AG04449 (cell line): ENCODE measurements around the gene TCF7L2.

Experiments
- CTCF ChIA-PET: fragments of 350-600 bp; formaldehyde crosslinking; extraction: SDS; loops from one replicate; lab custom pipeline; 2021; ENCODE audit warnings: antibody characterized with exemption; lab: Yijun Ruan, JAX
- POLR2A ChIA-PET: fragments of 400-600, 350-600 bp; formaldehyde crosslinking; extraction: SDS; loops from one replicate; lab custom pipeline; 2020; ENCODE audit warnings: antibody characterized with exemption, inconsistent platforms; lab: Yijun Ruan, JAX
- DNase-seq: peaks from one replicate; pipeline ENCODE4 v3.0.0-alpha.2; 2010; ENCODE audit warnings: low read depth, low spot score
- H3K4me3 ChIP-seq: 2 replicates; pipeline ENCODE4 v1.5.1; 2011; ENCODE audit warnings: low read depth, mild to moderate bottlenecking, control low read depth, low read length
- TF ChIP-seq, protein P1 (sequence below): IDR thresholded peaks from one replicate; pipeline ENCODE4 v1.5.1; 2011; ENCODE audit warnings: mild to moderate bottlenecking, moderate library complexity, low read length, control low read depth, inconsistent platforms; ENCODE audit not compliant: insufficient read depth; ENCODE audit errors: missing control alignments

Gene TCF7L2

DNA sequence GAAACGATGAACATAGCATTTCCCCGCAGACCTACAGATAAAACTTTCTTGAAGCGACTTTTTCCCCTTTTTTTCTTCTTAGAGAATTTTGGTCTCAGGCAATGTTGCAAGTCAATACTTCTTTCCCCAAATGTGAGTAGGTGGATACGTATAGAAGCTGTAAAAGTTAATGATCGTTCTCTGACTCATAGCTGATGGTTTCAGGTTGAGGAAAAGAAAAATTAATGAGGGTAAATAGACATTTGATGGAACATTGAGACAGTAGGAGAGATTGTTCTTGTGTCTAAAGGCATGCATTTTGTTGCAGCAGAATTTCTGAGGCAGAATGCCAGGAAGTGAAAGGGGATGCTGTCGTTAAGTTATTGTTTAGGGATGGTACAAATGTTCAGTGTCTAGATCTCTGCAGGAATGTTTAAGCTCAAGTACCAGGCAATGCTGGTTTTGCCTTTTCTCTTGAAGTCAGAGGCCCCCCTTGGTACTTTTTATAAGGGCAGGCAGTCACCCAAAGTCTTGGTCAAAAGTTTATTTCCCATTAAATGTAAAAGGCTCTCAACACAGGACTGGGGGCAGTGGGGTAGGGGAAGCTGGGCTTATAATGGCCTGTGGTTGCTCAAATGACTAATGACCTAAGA, 9.3 kb downstream of the TCF7L2 start:
- H3K4me3 ChIP-seq: no peak overlapping the region
- CTCF ChIA-PET: interaction anchor here (0.7 to 2.4 kb wide), 6 partner anchors 27 to 484 kb away, joined by 3 to 10 read pairs (median 4); no protein-coding TSS in a partner anchor

DNA sequence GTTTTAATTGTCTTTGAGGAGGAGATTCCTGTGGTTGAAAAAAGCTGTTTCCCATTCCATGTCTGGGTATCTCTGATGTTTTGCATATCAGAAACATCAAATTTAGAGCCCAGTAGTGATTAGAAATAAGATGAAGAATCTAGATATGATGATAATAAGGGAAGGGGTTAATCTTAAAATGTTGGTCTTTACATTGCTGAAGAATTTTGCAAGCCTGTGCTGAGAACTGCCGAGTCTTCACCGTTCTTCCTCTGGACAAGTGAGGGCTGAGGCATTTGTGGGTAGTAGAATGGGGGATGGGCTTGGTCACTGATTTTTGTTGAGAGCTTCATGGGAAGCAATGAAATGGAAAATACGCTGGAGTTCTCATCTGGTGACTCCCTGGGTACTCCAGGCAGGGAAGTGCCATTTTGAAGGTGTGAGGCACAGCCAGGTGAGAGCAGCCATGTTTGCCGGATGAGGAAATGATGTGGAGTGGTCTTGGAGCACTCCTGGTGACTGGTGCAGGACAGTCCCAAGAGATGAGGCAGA, 10.2 kb downstream of the TCF7L2 start:
- ChIA-PET POLR2A (interaction anchor here (0.6 kb wide), 1 partner anchor 44 kb away, joined by 3 read pairs; no protein-coding TSS in a partner anchor), CTCF (interaction anchor here (0.6 to 2.4 kb wide), 5 partner anchors 26 to 485 kb away, joined by 3 to 10 read pairs (median 4); no protein-coding TSS in a partner anchor)
- TF ChIP-seq, protein P1, sequence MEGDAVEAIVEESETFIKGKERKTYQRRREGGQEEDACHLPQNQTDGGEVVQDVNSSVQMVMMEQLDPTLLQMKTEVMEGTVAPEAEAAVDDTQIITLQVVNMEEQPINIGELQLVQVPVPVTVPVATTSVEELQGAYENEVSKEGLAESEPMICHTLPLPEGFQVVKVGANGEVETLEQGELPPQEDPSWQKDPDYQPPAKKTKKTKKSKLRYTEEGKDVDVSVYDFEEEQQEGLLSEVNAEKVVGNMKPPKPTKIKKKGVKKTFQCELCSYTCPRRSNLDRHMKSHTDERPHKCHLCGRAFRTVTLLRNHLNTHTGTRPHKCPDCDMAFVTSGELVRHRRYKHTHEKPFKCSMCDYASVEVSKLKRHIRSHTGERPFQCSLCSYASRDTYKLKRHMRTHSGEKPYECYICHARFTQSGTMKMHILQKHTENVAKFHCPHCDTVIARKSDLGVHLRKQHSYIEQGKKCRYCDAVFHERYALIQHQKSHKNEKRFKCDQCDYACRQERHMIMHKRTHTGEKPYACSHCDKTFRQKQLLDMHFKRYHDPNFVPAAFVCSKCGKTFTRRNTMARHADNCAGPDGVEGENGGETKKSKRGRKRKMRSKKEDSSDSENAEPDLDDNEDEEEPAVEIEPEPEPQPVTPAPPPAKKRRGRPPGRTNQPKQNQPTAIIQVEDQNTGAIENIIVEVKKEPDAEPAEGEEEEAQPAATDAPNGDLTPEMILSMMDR: no peak
- no peak overlapping the region for H3K4me3 ChIP-seq
- no peak for DNase-seq

More for the DNA sequence above, 9.3 kb downstream of the TCF7L2 start:
- TF ChIP-seq, protein P1: no peak
- POLR2A ChIA-PET: interaction anchor here (0.9 to 1.6 kb wide), 2 partner anchors 27 to 128 kb away, joined by 3 to 7 read pairs; no protein-coding TSS in a partner anchor
- DNase-seq: no peak

DNA sequence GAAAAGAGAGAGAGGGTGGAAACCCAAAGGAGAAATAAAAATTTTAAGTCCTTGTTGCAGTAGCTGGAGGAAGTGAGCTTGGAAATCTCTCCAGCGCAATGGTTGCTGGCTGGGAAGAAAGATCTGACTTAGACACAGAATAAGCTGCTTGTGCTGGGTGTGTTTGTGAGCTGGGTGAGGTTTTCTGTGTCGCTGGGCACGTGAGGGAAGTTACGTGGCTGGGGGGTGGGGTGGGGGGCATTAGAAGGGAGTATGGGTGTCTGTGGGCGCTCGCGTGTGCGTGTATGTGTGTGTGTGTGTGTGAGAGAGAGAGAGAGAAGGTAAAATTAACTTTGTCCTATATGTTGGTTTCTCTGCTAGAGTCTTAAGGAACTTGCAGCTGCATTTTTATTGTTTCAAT, 11.6 kb downstream of the TCF7L2 start:
- TF ChIP-seq, protein P1: no peak
- POLR2A ChIA-PET: interaction anchor here (0.5 kb wide), 1 partner anchor 215 kb away, joined by 3 read pairs; no protein-coding TSS in a partner anchor
- no peak for DNase-seq
- H3K4me3 ChIP-seq: no peak overlapping the region
- CTCF ChIA-PET: interaction anchor here (1.0 to 1.7 kb wide), 4 partner anchors 9 to 424 kb away, joined by 3 to 5 read pairs (median 4); no protein-coding TSS in a partner anchor

DNA sequence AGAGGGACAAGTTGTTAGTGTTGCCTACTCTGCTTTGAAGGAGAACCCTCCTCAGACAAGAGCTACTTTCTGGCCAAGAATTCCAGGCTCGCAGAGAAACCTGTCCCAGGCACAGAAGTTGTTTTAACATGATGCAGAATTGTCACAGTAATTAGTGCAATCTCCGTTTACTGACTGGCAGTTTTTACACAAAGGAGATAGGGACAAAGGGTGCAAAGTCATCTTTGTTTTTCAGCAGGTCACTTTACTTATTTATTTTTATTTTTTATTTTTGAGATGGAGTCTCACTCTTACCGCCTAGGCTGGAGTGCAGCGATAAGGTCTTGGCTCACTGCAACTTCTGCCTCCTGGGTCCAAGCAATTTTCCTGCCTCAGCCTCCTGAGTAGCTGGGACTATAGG, 12.3 kb downstream of the TCF7L2 start:
- H3K4me3 ChIP-seq: no peak overlapping the region
- POLR2A ChIA-PET: no interaction called here
- CTCF ChIA-PET: interaction anchor here (1.0 to 1.7 kb wide), 4 partner anchors 8 to 423 kb away, joined by 3 to 5 read pairs (median 4); no protein-coding TSS in a partner anchor
- TF ChIP-seq, protein P1: no peak
- no peak for DNase-seq

DNA sequence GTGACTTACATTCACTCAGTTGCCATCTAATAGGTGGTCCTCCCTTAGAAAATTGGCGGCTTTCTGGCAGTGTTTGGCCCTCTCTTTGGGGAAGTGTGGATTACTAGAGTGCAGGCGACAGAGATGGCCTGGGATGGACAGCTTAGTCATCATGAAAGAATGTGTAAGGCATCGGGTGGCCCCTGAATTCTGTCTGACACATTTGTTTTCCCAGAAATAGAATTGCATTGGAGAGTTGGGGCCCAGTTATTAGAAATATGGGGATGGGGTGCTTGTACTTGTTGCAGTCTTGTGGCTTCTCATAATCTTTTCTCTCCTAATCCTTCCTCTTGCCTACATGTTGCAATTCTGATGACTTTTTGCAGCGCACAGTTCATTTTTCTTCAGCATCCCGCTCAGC, 13.8 kb downstream of the TCF7L2 start:
- CTCF ChIA-PET: no interaction called here
- POLR2A ChIA-PET: no interaction called here

More for the DNA sequence above, 13.8 kb downstream of the TCF7L2 start:
- TF ChIP-seq, protein P1: no peak
- no peak overlapping the region for H3K4me3 ChIP-seq
- no peak for DNase-seq
